Heart right ventricle (tissue), 16 donors: ENCODE results near the gene DNPEP. TPM values are rescaled to one million over a fixed set of nuclear protein-coding genes. Genes with fewer than 3 reads are reported as not detected.

Experiments
- ATAC-seq, 8 donors: fragments of 200-7000 bp; cut with Tn5 transposase; one replicate each; pipeline ENCODE4 v1.9.1; 2020; ENCODE audit warnings: mild to moderate bottlenecking in 8 of 8, moderate library complexity in 8 of 8, moderate number of reproducible peaks in 1 of 8
- DNase-seq, 2 donors: peaks; one replicate each; pipeline ENCODE4 v3.0.0-alpha.2; 2020
- H3K27ac ChIP-seq, 10 donors: fragments of 200-600 bp; sonication (generic) in 2 of 10; one replicate each; pipeline versions ENCODE4 v1.5.0 to v1.8.0; 2020 to 2022; ENCODE audit warnings: mild to moderate bottlenecking in 3 of 10
- H3K27me3 ChIP-seq, 7 donors: fragments of 200-600 bp; one replicate each; pipeline ENCODE4 v1.8.0; 2021 to 2022; ENCODE audit warnings: mild to moderate bottlenecking in 2 of 7
- H3K36me3 ChIP-seq, 9 donors: fragments of 200-600 bp; sonication (generic) in 1 of 9; one replicate each; pipeline versions ENCODE4 v1.5.0 to v1.8.0; 2020 to 2022; ENCODE audit warnings: mild to moderate bottlenecking in 2 of 9
- H3K4me1 ChIP-seq, 9 donors: fragments of 200-600 bp; sonication (generic) in 1 of 9; one replicate each; pipeline versions ENCODE4 v1.5.0 to v1.8.0; 2020 to 2022; ENCODE audit warnings: mild to moderate bottlenecking in 4 of 9
- H3K4me3 ChIP-seq, 10 donors: fragments of 200-600 bp; sonication (generic) in 2 of 10; one replicate each; pipeline versions ENCODE4 v1.5.0 to v1.8.0; 2020 to 2022; ENCODE audit warnings: mild to moderate bottlenecking in 7 of 10, moderate library complexity in 2 of 10
- H3K9me3 ChIP-seq, 11 donors: fragments of 200-600 bp in 10 of 11; sonication (generic) in 2 of 11; one replicate each; pipeline versions ENCODE4 v1.5.0 to v1.8.0; 2013 to 2022; ENCODE audit warnings: mild to moderate bottlenecking in 2 of 11, control low read depth in 1 of 11, moderate library complexity in 1 of 11
- CTCF ChIP-seq, 9 donors: fragments of 200-600 bp; sonication (generic) in 2 of 9; IDR thresholded peaks; one replicate each; pipeline versions ENCODE4 v1.5.0 to v1.8.0; 2021 to 2022; ENCODE audit warnings: antibody characterized with exemption in 9 of 9, mild to moderate bottlenecking in 5 of 9, moderate library complexity in 1 of 9
- WGBS, 2 donors: extraction: QIAGEN DNeasy Blood & Tissue Kit; methylation state at CpG; one replicate each; pipeline ENCODE4 v1.1.7; 2013; ENCODE audit warnings: inconsistent platforms in 1 of 2; 5-methylcytosine and 5-hydroxymethylcytosine counted together
- intact Hi-C, 10 donors: fragments of 100-400 bp; cut with DNase I; formaldehyde crosslinking; loops; one replicate each; pipeline versions ENCODE4 v1.11.1 to v1.14.2; 2022
- polyA plus RNA-seq, 2 donors: library from polyadenylated mRNA; stranded (reverse); fragments of 200-250 nt; gene quantifications; one replicate each; pipeline ENCODE4 v1.2.3, GENCODE V29; 2013
- total RNA-seq, 10 donors: library from RNA; stranded (reverse); fragmentation: NEBNext Ultra II Directional in 3 of 10; extraction: Animal tissue kit (Norgen Biotek cat#: 25700) in 3 of 10; gene quantifications; one replicate each; pipeline versions ENCODE4 v1.2.1 to v1.2.4, GENCODE V29; 2021 to 2023
- donor health status: Arrhythmogenic right ventricular cardiomyopathy.
- donor health status: ischemic (EF 13 %, LVEDD 7.1; RV severe dilation, severe dysfunction).
- donor health status: healthy with polysubstance abuse.
- donor health status: DM: no; HTN: yes; CAD: no.
- donor health status: DM: no; HTN: no; CAD: no.
- donor health status: ischemic (EF 25% LVEDD 6.9; RV normal size, moderate dysfunction).
- donor health status: ischemic (EF 25% LVEDD 5.7; RV mildly dilated, moderate dysfunction).
- donor health status: healthy.
- donor health status: DM: yes; HTN: yes; CAD: no.
- donor health status: Ischemic cardiomyopathy.
- donor health status: ischemic (EF 35%, LVEDD 5.7; RV mildly dilated, moderate dysfunction).
- donor health status: nonischemic (EF 11% LVEDD 7.7; RV severe dilation, severe dysfunction).
- donor health status: DM: yes; HTN: yes; CAD: no.
- donor health status: PGD.
- donor health status: ischemic (EF 29% LVEDD 5.4; RV normal size, mild dysfunction).
- donor health status: nonischemic (EF 23%, LVEDD 6.1; RV moderate dilation, normal function).

Gene DNPEP
- total and polyA plus RNA-seq, 12 donors: 56.1 to 110 (median 71.2) TPM

GRCh38 chr2:219401606-219402005 is 13.9 kb upstream of the DNPEP start:
- DNase-seq: no peak
- H3K27me3 ChIP-seq: no peaks in the 10 kb centered on the region
- H3K4me1 ChIP-seq: peaks cover 0 to 40% (median 19%) of the 10 kb centered on the region in 9 donors
- H3K4me3 ChIP-seq: no peak overlapping the region
- no peaks in the 10 kb centered on the region for H3K36me3 ChIP-seq
- H3K27ac ChIP-seq: no peak overlapping the region
- TF ChIP-seq CTCF (IDR thresholded peaks at IDR 0.05): no peak
- WGBS, 2 donors: 90 to 91% methylated on average over 8 of the region's 8 CpGs
- ATAC-seq: no peak
- H3K9me3 ChIP-seq: no peaks in the 10 kb centered on the region
- intact Hi-C loops: loop anchor here (2.0 to 10.0 kb wide), 9 partner anchors 33 to 243 kb away; partner anchors contain the start of gene SPEG (in 1 of the 10)

- Histone ChIP-seq H3K27me3 (no peaks in the 10 kb centered on the region), H3K4me1 (peaks cover 0 to 29% (median 11%) of the 10 kb centered on the region in 9 donors), H3K9me3 (no peaks in the 10 kb centered on the region), H3K36me3 (no peaks in the 10 kb centered on the region), H3K27ac (no peak overlapping the region), H3K4me3 (no peak overlapping the region)
- DNase-seq (no peak), ATAC-seq (no peak)
- no peak for TF ChIP-seq CTCF (IDR thresholded peaks at IDR 0.05)
- intact Hi-C loops: loop anchor here in 7 of 10 donors (5.0 to 10.0 kb wide), 6 partner anchors 52 to 244 kb away; no protein-coding TSS in a partner anchor
- WGBS, 2 donors: 57 to 70% methylated on average over 6 of the region's 6 CpGs
Observed at GRCh38 chr2:219400562-219400961, 12.8 kb upstream of the DNPEP start.

- TF ChIP-seq CTCF (IDR thresholded peaks at IDR 0.05): no peak
- Histone ChIP-seq H3K36me3 (no peaks in the 10 kb centered on the region), H3K9me3 (no peaks in the 10 kb centered on the region), H3K4me1 (peaks cover 0 to 24% (median 11%) of the 10 kb centered on the region in 9 donors), H3K4me3 (no peak overlapping the region), H3K27me3 (no peaks in the 10 kb centered on the region), H3K27ac (no peak overlapping the region)
- intact Hi-C loops: loop anchor here in 7 of 10 donors (5.0 to 10.0 kb wide), 6 partner anchors 52 to 245 kb away; no protein-coding TSS in a partner anchor
- ATAC-seq: no peak
- 72% methylated on average over 14 of the region's 14 CpGs for WGBS, 2 donors
- DNase-seq: no peak
Observed at GRCh38 chr2:219399716-219400478, 12.2 kb upstream of the DNPEP start.

GRCh38 chr2:219398721-219399363 is 11.1 kb upstream of the DNPEP start:
- Histone ChIP-seq H3K9me3 (no peaks in the 10 kb centered on the region), H3K4me1 (peaks cover 0 to 13% (median 6%) of the 10 kb centered on the region in 9 donors), H3K27me3 (no peaks in the 10 kb centered on the region), H3K36me3 (no peaks in the 10 kb centered on the region), H3K4me3 (no peak overlapping the region), H3K27ac (no peak overlapping the region)
- WGBS, 2 donors: 57 to 72% methylated on average over 5 of the region's 5 CpGs
- no peak for ATAC-seq
- intact Hi-C loops: no loop called here
- no peak for DNase-seq
- TF ChIP-seq CTCF (IDR thresholded peaks at IDR 0.05): no peak
